ENCODE measurements around the gene ZC3HAV1L. TPM values are rescaled to one million over a fixed set of nuclear protein-coding genes. Genes with fewer than 3 reads are reported as not detected.

The ZC3HAV1L gene
- total and polyA plus RNA-seq, 10 of the 15 experiments (the other 5 are each of a cell fraction or from before 2014, with no cell fraction given), result 0.09 to 16.3 (median 4.9) TPM

Other genes starting within 250 kb of the ZC3HAV1L start
- gene TMEM213, start 238.0 kb downstream of the ZC3HAV1L start, total RNA-seq (2014; rRNA removed), result not detected in 2 replicates
- not detected in 2 replicates for gene TMEM213, start 238.0 kb downstream of the ZC3HAV1L start, total RNA-seq (2014; rRNA removed; fragmentation: Illumina TruSeq; extraction: Trizol)
- not detected in 2 replicates for gene TMEM213, start 238.0 kb downstream of the ZC3HAV1L start, total RNA-seq (2021)
- not detected in 2 replicates for gene TMEM213, start 238.0 kb downstream of the ZC3HAV1L start, polyA plus RNA-seq (2011; rRNA removed)
- gene TMEM213, start 238.0 kb downstream of the ZC3HAV1L start, polyA plus RNA-seq (2014; fragmentation: Illumina TruSeq; extraction: Trizol), result not detected in 2 replicates
- gene TMEM213, start 238.0 kb downstream of the ZC3HAV1L start, polyA plus RNA-seq (2014; fragmentation: Nextera tagmentation; extraction: Ambion mirVana), result not detected
- gene TMEM213, start 238.0 kb downstream of the ZC3HAV1L start, polyA plus RNA-seq (2014; rRNA removed), result not detected in 2 replicates
- not detected for gene TMEM213, start 238.0 kb downstream of the ZC3HAV1L start, polyA plus RNA-seq (2016; fragmentation: Nextera tagmentation; extraction: Ambion mirVana)
- not detected in 2 replicates for gene ATP6V0A4, start 237.8 kb downstream of the ZC3HAV1L start, total RNA-seq (2014; rRNA removed)
- not detected in 2 replicates for gene ATP6V0A4, start 237.8 kb downstream of the ZC3HAV1L start, total RNA-seq (2014; rRNA removed; fragmentation: Illumina TruSeq; extraction: Trizol)
- gene ATP6V0A4, start 237.8 kb downstream of the ZC3HAV1L start, total RNA-seq (2021), result not detected in 2 replicates
- gene ATP6V0A4, start 237.8 kb downstream of the ZC3HAV1L start, polyA plus RNA-seq (2011; rRNA removed), result not detected in 2 replicates
- gene ATP6V0A4, start 237.8 kb downstream of the ZC3HAV1L start, polyA plus RNA-seq (2014; fragmentation: Illumina TruSeq; extraction: Trizol), result not detected in 2 replicates
- not detected for gene ATP6V0A4, start 237.8 kb downstream of the ZC3HAV1L start, polyA plus RNA-seq (2014; fragmentation: Nextera tagmentation; extraction: Ambion mirVana)
- gene ATP6V0A4, start 237.8 kb downstream of the ZC3HAV1L start, polyA plus RNA-seq (2014; rRNA removed), result not detected in 2 replicates
- not detected for gene ATP6V0A4, start 237.8 kb downstream of the ZC3HAV1L start, polyA plus RNA-seq (2016; fragmentation: Nextera tagmentation; extraction: Ambion mirVana)
- 0.16 and 0.23 TPM in 2 replicates for gene KIAA1549, start 54.7 kb downstream of the ZC3HAV1L start, total RNA-seq (2014; rRNA removed)
- gene KIAA1549, start 54.7 kb downstream of the ZC3HAV1L start, total RNA-seq (2014; rRNA removed; fragmentation: Illumina TruSeq; extraction: Trizol), result 0.22 and 0.28 TPM in 2 replicates
- 0.74 and 0.82 TPM in 2 replicates for gene KIAA1549, start 54.7 kb downstream of the ZC3HAV1L start, total RNA-seq (2021)
- 0.20 and 0.30 TPM in 2 replicates for gene KIAA1549, start 54.7 kb downstream of the ZC3HAV1L start, polyA plus RNA-seq (2011; rRNA removed)
- gene KIAA1549, start 54.7 kb downstream of the ZC3HAV1L start, polyA plus RNA-seq (2014; fragmentation: Illumina TruSeq; extraction: Trizol), result 0.32 TPM in 2 replicates
- under 1 TPM; 0.02 to 0.05 TPM for gene KIAA1549, start 54.7 kb downstream of the ZC3HAV1L start, polyA plus RNA-seq (2014; fragmentation: Nextera tagmentation; extraction: Ambion mirVana)
- 0.19 and 0.27 TPM in 2 replicates for gene KIAA1549, start 54.7 kb downstream of the ZC3HAV1L start, polyA plus RNA-seq (2014; rRNA removed)
- gene KIAA1549, start 54.7 kb downstream of the ZC3HAV1L start, polyA plus RNA-seq (2016; fragmentation: Nextera tagmentation; extraction: Ambion mirVana), result under 1 TPM; 0.03 to 0.05 TPM
- gene ZC3HAV1, start 73.7 kb upstream of the ZC3HAV1L start, total RNA-seq (2014; rRNA removed), result 43.1 and 45.4 TPM in 2 replicates
- gene ZC3HAV1, start 73.7 kb upstream of the ZC3HAV1L start, total RNA-seq (2014; rRNA removed; fragmentation: Illumina TruSeq; extraction: Trizol), result 46.3 and 47.5 TPM in 2 replicates
- gene ZC3HAV1, start 73.7 kb upstream of the ZC3HAV1L start, total RNA-seq (2021), result 49.4 and 55.3 TPM in 2 replicates
- gene ZC3HAV1, start 73.7 kb upstream of the ZC3HAV1L start, polyA plus RNA-seq (2011; rRNA removed), result 24.1 and 29.8 TPM in 2 replicates
- gene ZC3HAV1, start 73.7 kb upstream of the ZC3HAV1L start, polyA plus RNA-seq (2014; fragmentation: Illumina TruSeq; extraction: Trizol), result 48.5 and 58.2 TPM in 2 replicates
- 10 to 100 TPM; 18.5 to 19.7 TPM for gene ZC3HAV1, start 73.7 kb upstream of the ZC3HAV1L start, polyA plus RNA-seq (2014; fragmentation: Nextera tagmentation; extraction: Ambion mirVana)
- gene ZC3HAV1, start 73.7 kb upstream of the ZC3HAV1L start, polyA plus RNA-seq (2014; rRNA removed), result 32.4 and 35.2 TPM in 2 replicates
- 10 to 100 TPM; 46.4 to 51.4 TPM for gene ZC3HAV1, start 73.7 kb upstream of the ZC3HAV1L start, polyA plus RNA-seq (2016; fragmentation: Nextera tagmentation; extraction: Ambion mirVana)
- gene UBN2, start 195.2 kb upstream of the ZC3HAV1L start, total RNA-seq (2014; rRNA removed), result 2.8 and 3.4 TPM in 2 replicates
- gene UBN2, start 195.2 kb upstream of the ZC3HAV1L start, total RNA-seq (2014; rRNA removed; fragmentation: Illumina TruSeq; extraction: Trizol), result 4.0 and 4.3 TPM in 2 replicates
- gene UBN2, start 195.2 kb upstream of the ZC3HAV1L start, total RNA-seq (2021), result 5.3 and 8.5 TPM in 2 replicates
- 4.9 and 7.0 TPM in 2 replicates for gene UBN2, start 195.2 kb upstream of the ZC3HAV1L start, polyA plus RNA-seq (2011; rRNA removed)
- 3.6 and 4.2 TPM in 2 replicates for gene UBN2, start 195.2 kb upstream of the ZC3HAV1L start, polyA plus RNA-seq (2014; fragmentation: Illumina TruSeq; extraction: Trizol)
- under 1 TPM; 0.27 to 0.37 TPM for gene UBN2, start 195.2 kb upstream of the ZC3HAV1L start, polyA plus RNA-seq (2014; fragmentation: Nextera tagmentation; extraction: Ambion mirVana)
- 1.9 and 2.2 TPM in 2 replicates for gene UBN2, start 195.2 kb upstream of the ZC3HAV1L start, polyA plus RNA-seq (2014; rRNA removed)
- gene UBN2, start 195.2 kb upstream of the ZC3HAV1L start, polyA plus RNA-seq (2016; fragmentation: Nextera tagmentation; extraction: Ambion mirVana), result under 1 TPM; 0.60 to 0.74 TPM